HG03139 (cell line): ENCODE data around the gene SOX6.
"Not testable (repeated sequence)": the region's sequence is repeated elsewhere in the genome, so short reads cannot be mapped to it uniquely, and the experiment has no call there.

Experiments used
- ATAC-seq: cut with Tn5 transposase; IDR thresholded peaks from one replicate; pipeline ENCODE4 v1.9.1; 2021; ENCODE audit not compliant: unreplicated experiment

SOX6 gene

DNA sequence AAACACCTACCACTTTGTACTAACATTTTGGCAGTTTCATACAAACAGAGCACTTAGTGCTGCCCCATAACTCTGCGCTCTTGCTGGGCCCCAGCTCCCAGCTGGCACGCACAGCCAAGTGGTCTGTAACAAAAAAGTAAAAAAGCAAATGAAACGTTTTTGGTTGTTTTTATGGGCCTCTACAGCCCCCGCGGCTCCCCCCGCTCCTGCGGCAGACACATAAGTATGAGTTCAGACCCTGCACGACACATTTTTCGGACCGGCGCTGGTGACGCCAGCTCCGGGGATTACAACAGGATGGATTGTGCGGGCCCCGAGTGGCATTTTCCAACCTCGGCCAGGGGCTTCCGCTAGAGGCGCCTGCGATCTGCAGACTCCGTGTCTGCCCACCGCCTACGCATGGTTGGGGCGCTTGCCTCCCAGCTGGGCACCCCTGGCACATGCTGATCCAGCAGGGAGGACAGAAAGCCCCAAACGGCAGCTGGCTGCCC lies 418.2 kb downstream of the SOX6 start:
- ATAC-seq, result no peak

- no peak for ATAC-seq
Measured at GRCh38 chr11:15937601-15938120, 418.7 kb downstream of the SOX6 start.

GRCh38 chr11:15936011-15936410 lies 420.3 kb downstream of the SOX6 start:
- ATAC-seq, result no peak

- ATAC-seq, result no peak
Measured at GRCh38 chr11:15935373-15935772, 421.0 kb downstream of the SOX6 start.

- no peak for ATAC-seq
Measured at GRCh38 chr11:15933886-15934625, 422.3 kb downstream of the SOX6 start.

- no peak for ATAC-seq
Measured at GRCh38 chr11:15932417-15932816, 423.9 kb downstream of the SOX6 start.

DNA sequence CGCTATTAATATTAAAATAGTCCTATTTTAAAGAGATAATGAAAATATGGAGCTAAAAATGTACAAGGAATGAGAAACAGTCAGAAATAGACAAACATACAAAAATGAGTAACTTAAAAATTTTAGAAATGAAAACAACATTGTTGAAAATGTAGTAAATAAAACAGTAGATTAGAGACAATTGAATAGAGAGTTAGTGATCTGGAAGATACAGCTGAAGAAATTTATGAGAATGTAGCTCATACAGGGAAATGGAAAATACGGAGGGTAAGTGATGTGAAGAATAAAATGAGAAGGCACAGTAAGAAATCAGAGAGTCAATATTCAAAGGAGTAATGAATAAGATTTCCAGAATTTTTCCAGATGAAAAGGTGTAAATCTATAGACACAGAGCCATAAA lies 424.8 kb downstream of the SOX6 start:
- ATAC-seq, result no peak

GRCh38 chr11:15930442-15931025 lies 425.8 kb downstream of the SOX6 start:
- no peak for ATAC-seq

GRCh38 chr11:15929371-15929901 lies 426.9 kb downstream of the SOX6 start:
- no peak for ATAC-seq

GRCh38 chr11:15927864-15928217 lies 428.5 kb downstream of the SOX6 start:
- no peak for ATAC-seq

- ATAC-seq, result no peak
Measured at GRCh38 chr11:15927196-15927863, 429.0 kb downstream of the SOX6 start.

DNA sequence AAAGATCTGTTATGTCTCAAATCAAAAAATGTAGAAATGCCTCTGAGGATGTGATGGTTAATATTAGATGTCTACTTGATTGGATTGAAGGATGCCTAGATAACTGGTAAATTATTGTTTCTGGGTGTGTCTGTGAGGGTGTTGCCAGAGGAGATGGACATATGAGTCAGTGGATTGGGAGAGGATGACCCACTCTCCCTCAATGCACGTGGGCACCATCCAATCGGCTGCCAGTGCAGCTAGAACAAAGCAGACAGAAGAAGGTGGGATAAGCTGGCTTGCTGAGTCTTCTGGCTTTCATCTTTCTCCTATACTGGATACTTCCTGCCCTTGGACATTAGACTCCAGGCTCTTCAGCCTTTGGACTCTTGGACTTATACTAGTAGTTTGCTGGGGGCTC lies 430.3 kb downstream of the SOX6 start:
- ATAC-seq, result no peak

DNA sequence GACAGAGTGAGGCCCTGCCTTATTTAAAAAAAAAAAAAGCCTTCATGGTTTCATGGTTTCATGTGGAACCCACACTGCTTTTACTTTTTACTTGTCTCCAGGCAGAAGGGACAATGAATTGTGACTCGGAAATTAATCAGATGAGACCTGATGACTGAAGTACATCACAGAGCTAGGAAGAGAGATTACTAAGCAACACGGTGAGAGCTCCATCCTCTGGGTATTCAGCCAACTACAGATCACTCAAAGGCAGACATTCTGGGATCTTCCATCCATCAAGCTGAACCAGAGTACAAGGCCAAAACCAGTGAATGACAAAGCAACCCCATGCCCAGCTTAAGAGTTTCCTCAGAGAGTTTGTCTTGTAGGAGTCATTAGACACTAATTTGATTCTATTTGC lies 433.2 kb downstream of the SOX6 start:
- no peak for ATAC-seq

GRCh38 chr11:15922745-15923144 lies 433.6 kb downstream of the SOX6 start:
- ATAC-seq, result not testable (repeated sequence)

- no peak for ATAC-seq
Measured at GRCh38 chr11:15920856-15921629, 435.3 kb downstream of the SOX6 start.

DNA sequence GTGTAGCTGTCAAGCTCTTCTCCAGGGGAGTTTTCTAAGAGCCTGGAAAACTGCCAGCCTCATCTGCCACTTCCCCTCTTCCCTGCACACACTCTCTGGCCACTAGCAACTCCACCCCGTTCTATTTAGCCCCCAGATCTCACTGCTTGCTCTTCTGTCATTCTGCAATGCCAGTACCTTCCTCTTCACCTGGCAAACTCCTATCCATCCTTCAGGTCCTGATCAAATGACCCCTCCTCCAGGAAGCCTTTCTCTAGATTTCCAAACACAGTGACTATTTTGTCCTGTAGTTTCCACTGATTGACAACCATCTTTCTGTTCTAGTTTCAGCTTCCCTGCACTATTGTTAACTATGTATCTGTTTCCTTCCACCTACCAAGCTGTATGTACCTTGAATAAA lies 437.7 kb downstream of the SOX6 start:
- no peak for ATAC-seq

DNA sequence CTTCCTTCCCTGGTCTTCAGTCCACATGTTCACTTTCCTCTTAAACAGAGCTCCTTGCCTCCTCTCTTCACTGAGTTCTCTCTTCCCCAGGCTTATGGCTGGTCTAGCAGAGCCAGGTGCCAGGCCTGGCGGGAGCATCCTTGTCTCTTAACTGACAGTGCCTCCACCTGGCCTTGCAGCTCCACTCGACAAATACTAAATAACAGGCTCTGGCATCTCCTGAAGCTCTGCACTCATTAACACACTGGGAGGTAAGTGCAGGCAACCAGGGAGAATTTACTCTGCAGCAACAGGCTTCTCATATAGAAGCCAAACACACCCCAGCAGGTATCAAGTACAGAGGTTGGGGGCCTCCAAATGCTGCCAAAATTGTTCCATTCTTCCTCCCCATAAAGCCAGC lies 438.1 kb downstream of the SOX6 start:
- ATAC-seq, result no peak
